NOMO-1 treated with DMSO at 0.1 percent for 48 hours (cell line): ENCODE results near the gene OR2V2.
"Not testable (repeated sequence)": the region's sequence is repeated elsewhere in the genome, so short reads cannot be mapped to it uniquely, and the experiment has no call there.

ENCODE experiments used
- DNase-seq: peaks from one replicate; lab custom pipeline; 2025; ENCODE audit not compliant: unreplicated experiment; lab: John Stamatoyannopoulos, UW

The OR2V2 gene

DNA sequence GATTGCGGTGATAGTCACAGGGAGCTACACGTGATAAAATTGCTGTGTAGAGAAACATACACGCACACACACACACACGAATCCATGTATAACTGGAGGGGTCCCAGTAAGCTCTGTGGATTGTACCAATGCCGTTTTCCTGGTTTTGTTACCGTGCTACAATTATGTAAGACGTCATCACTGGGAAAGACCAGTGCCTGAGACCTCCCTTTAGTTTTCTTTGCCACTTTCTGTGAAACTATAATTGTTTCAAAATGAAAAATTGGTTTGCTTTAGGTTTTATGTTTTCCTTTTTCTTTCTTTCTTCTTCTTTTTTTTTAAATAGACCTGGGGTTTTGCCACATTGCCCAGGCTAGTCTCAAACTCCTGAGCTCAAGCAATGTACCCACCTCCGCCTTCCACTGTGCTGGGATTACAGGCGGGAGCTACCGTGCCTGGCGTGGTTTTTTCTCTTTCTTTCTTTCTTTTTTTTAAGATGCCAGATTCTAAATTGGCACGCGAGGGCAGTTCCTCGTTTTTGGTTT, 21.3 kb downstream of the OR2V2 start:
- DNase-seq = no peak

DNA sequence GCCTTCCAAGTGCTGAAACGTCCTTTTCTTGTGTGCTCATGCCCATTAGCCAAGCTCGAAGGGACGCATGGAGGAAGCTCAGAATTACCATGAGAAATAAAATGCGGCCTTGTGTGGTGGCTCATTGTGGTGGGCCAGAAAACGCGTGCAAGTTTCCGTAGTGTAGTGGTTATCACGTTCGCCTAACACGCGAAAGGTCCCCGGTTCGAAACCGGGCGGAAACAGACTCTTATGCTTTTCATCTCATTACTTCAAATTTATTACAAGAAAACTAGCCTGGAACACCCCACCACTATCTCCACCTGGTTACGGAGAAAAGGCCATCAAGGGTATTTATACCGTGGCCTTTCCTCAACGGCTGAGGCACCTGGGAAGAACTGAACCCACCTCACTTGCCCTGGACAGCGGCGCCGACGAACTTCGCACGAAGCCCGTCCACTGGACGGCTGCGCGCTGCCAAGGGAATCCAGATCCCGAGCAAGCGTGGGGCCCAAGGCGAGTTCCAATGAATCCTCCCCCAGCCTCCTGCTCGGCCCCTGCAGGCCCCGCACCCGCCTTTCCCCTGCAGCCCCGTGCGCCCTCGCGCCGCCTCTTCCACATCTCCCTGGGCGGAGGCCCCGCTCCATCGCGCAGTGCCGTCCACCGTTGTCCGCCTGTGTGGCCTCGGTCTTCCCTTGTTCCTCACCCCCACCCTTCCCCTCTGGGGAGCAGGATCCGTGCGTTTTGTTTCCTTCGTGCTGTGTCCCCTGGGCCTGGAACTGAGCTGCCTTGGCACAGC, 22.3 kb downstream of the OR2V2 start:
- peak; percentile 25 for DNase-seq

DNA sequence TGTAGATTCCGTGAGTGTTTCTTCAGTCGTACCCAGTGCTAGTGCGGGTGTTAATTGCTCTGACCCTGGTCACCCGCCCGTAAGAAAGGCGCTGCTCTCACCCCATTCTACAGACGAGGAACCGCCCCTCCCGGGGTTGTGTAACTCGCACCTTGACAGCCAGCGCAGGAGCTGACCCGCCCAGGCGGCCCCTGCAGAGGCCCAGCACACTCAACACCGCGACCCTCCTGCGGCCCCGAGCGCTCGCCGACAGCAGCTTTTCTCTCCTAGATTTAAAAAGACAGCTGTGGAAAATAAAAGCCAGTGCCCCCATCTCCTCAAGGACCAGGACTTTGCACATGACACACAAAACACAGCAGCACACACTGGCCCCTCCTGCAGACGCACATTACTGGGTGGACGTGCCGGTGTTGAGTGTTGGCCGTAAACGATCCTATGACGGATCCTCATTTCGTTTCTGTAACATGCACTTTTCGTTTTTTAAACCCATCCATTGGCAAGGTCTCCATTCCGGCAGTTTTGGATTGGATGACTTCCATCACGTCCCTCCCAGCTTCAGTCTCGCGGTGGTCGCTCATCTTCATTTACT, 22.9 kb downstream of the OR2V2 start:
- no peak for DNase-seq

DNA sequence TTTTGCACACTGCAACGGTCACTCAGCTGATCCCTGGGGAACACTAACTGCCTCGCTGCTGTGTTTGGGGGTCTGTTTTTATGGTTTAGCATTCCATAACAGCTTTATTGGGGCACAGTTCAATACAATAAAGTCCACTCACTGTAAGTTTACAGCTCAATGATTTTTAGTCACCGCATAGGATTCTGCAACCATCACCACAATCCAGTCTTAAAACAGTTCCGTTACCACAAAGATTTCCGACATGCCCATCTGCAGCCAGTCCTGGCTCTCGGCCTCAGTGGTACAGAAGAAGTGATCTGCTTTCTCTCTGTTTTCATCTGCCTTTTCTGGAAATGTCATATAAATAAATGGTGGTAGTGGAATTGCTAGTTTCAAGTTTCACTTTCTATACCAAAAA, 23.6 kb downstream of the OR2V2 start:
- DNase-seq = no peak

DNA sequence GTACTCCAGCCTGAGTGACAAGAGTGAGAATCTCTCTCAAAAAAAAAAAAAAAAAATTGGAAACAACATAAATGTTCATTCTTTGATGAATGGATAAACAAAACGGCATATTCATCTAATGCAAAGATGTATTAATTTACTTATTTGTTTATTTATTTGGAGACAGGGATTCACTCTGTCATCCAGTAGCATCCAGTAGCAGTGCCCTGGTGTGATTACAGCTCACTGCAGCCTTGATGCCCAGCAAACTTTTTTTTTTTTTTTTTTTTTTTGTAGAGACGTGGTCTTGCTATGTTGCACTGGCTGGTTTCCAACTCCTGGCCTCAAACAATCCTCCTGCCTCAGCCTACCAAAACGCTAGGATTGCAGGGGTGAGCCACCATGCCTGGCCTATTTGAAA, 24.4 kb downstream of the OR2V2 start:
- no peak for DNase-seq

DNA sequence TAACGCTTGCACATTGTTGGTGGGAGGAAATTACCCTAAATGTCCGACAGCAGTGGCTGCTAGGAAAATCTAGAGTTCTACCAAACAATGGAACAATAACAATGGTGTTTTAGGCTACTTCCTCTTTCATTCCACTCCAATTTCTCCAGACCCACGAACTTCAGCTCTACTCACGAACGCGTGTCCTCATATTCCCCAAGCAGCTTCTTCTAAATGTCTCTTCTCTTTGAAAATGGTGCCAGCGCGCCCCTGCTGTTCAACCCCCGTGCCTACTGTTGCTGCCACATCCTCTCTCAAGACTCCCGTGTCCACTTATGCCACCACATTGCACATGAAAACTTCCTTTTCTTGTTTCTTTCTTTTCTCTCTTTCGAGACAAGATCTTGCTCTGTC, 25.6 kb downstream of the OR2V2 start:
- no peak for DNase-seq

DNA sequence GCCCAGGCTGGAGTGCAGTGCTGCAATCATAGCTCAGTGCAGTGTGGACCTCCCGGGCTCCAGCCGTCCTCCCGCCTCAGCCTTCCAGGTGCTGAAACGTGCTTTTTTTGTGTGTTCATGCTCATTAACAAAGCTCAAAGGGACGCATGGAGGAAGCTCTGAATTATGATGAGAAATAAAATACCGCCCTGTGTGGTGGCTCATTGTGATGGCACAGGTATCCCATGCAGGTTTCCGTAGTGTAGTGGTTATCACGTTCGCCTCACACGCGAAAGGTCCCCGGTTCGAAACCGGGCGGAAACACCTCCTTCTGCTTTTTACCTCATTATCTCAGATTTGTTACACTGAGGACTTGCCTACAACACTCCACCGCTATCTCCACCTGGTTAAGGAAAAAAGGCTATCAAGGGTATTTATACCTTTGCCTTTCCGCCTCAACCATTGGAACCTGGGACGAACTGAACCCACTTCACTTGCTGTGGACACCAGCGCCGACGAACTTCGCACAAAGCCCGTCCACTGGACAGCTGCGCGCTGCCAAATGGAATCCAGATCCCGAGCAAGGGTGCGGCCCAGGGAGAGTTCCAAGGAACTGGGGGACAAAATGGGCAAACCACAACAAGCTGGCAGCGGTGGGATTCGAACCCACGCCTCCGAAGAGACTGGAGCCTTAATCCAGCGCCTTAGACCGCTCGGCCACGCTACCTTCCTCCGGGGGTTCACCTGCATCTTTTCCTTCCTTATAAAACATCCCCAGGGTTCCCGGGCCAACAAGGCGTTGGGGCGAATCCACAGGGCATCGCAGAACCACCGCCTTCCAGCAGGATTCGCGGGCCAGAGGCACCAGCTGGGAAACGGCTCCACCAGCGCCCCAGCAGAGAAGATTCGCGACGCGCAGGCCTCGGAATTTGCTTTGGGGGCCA, 26.3 kb downstream of the OR2V2 start:
- DNase-seq = no peak

DNA sequence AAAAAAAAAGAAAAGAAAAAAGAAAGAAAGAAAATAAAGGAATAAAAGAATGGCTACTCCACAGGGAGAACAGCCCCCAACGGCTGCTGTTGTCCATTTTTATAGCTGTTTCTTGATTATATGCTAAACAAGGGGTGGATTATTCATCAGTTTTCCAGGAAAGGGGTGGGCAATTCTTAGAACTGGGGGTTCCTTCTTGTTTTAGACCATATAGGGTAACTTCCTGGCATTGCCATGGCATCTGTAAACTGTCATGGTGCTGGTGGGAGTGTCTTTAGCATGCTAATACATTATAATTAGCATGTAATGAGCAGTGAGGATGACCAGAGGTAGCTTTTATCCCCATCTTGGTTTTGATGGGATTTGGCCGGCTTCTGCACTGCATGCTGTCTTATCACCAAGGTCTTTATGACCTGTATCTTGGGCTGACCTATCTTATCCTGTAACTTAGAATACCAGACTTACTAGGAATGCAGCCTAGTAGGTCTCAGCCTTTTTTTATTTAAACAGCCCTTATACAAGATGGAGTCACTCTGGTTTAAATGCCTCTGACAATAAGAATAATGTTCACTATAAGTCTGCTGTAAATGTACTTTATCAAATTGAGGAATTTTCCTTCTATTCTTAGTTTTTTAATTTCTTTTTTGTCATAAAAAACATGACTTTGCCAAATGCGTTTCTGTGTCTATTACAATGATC, 29.0 kb downstream of the OR2V2 start:
- DNase-seq = no peak

DNA sequence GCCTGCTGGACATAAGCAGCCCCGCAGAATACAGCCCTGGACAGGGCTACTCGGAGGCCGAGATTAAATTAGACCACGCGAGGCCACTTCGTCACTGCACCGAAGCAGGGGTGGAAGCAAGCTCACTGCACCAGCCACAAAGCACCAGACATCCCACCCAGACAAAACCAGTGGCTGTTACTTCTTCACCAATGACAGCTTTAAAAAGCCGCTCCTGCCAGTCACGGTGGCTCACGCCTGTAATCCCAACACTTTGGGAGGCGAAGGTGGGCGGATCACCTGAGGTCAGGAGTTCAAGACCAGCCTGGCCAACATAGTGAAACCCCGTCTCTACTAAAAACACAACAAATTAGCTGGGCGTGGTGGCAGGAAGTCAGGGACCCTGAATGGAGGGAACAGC, 30.2 kb downstream of the OR2V2 start:
- not testable (repeated sequence) for DNase-seq

DNA sequence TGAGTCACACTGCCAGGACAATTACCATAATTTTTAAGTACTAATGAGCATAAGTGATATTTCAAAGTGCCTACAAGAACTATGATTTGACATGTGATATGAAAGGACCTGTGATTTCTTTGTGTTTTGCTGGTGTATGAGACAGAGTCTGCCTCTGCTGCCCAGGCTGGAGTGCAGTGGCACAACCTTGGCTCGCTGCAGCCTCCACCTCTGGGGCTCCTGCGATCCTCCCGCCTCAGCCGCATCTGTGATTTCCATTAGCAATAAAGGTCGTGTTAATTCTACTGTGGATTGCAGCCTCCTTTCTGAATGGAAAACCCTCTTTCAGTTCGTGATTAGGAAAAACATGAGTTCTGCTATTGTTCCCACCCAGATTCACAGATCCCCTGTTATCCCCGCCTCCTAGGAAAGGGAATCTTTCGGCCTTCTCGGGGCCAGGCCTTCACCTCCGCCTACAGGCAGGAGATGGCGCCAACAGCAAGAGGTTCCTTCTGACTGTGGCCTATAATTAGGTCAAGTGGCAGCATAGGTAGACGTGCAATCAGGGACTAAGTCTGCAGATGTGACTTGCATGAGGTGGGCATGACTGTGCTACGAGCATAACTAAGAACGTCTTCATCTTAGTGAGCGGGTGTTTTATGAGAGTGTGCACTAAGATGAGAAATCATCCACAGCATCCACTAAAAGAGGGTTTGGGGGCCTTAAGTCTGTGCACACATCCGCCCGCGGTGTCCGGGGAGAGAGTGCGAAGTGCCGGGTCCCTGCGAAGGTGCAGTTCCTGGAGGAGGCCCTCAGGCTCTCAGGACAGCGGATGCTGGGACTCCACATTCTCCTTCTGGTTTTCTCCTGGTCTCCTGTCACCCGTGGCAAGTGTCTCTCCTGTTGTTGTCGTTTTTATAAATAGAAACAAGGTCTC, 34.5 kb downstream of the OR2V2 start:
- no peak for DNase-seq

DNA sequence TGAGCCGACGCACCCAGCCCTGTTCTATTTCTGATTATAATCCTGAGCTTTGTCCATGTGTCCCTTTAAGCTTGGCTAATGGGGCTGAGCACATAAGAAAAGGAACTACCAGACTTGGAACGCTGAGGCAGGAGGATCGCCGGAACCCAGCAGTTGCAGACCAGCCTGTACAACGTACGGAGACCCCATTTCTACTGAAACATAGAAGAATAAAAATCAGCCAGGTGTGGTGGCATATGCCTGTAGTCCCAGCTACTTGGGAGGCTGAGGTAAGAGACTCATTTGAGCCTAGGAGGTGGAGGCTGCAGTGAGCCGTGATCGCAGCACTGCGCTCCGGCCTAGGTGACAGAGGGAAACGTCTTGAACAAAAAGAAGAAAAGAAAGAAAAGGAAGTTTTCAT, 35.3 kb downstream of the OR2V2 start:
- DNase-seq = no peak

DNA sequence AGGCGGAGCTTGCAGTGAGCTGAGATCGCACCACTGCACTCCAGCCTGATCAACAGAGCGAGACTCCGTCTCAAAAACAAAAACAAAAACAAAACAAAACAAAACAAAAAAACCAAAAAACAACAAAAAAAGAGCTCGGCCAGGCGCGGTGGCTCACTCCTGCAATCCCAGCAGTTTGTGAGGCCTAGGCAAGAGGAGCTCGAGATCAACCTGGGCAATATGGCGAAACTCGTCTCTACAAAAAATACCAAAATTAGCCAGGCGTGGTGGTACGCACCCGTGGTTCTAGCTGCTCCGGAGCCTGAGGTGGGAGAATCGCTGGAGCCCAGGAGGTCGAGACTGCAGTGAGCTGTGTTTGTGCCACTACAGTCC, 37.4 kb downstream of the OR2V2 start:
- DNase-seq = no peak

DNA sequence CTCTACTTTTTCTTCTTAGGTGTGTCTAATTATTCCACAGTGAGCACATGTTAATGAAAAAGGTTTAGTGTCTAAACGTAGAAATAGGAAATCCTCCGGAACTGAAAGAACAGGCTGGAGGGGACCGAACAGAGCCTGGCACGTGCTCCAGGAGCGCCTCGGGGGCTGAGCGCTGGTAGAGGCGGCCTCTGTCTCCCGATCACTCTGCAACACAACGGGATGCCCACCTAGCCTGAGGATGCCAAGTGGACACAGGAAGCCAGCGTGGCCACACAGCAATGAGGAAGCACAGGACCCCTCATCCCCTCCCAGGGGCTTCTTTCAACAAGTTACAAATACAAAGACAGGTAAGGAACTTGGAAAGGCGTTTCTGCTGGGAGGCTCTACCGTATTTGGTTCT, 38.2 kb downstream of the OR2V2 start:
- no peak for DNase-seq

DNA sequence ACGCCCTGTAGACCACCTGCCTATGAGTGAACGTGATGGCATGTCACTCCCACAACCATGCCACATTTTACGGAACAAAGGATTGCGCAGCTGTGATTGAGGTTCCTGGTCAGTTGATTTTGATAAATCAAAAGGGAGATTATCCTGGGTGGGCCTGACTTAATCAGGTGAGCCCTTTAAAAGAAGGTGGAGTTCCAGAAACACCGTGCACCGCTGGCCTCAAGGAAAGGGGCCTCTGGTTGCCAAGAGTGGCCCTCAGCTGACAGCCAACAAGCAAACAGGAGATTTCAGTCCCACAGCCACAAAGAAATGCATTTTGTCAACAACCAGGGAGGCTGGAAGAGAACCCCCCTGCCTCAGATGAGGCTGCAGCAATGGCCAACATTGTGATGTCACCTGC, 38.6 kb downstream of the OR2V2 start:
- no peak for DNase-seq

DNA sequence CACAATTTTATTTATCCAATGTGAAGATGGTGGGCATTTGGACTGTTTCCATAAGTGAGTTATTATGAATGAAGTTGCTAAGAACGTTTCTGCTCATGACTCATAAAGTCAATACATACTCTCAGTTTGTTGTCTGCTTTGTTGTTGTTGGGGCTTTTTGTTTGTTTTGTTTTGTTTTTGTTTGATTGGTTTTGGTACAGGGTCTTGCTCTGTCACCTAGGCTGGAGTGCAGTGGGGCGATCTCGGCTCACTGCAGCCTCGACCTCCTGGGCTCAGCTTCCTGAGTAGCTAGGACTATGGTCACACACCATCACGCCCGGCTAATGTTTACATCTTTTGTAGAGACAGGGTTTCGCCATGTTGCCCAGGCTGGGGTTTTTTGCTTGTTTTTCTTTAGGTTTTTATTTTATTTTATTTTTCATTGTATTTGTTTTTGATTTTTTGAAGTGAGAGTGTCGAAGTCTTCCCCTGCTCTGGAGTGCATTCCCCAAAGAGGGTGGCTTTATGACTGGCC, 39.7 kb downstream of the OR2V2 start:
- no peak for DNase-seq

DNA sequence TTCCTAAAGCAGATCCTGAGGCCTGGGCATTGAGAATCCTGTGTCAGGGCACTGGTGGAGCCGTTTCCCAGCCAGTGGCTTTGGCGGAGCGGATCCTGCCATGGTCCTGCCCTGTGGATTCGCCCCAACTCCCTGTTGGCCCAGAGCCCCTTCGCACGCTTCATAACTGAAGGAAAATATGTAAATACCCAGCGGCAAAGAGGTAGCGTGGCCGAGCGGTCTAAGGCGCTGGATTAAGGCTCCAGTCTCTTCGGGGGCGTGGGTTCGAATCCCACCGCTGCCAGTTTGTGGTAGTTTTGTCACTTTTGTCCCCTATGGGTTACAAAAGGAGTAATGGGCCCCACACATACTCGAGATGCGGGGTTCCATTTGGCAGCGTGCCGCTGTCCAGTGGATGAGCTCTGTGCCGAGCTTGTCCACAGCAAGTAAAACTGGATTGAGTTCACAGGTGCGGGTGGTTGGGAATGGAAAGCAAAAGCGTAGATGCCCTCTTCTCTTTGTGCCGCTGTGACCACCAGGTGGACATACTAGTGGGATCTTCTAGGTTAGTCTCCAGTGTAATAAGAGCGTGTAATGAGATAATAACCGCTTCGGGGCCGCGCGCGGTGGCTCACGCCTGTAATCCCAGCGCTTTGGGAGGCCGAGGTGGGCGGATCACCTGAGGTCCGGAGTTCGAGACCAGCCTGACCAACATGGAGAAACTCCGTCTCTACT, 40.3 kb downstream of the OR2V2 start:
- no peak for DNase-seq

DNA sequence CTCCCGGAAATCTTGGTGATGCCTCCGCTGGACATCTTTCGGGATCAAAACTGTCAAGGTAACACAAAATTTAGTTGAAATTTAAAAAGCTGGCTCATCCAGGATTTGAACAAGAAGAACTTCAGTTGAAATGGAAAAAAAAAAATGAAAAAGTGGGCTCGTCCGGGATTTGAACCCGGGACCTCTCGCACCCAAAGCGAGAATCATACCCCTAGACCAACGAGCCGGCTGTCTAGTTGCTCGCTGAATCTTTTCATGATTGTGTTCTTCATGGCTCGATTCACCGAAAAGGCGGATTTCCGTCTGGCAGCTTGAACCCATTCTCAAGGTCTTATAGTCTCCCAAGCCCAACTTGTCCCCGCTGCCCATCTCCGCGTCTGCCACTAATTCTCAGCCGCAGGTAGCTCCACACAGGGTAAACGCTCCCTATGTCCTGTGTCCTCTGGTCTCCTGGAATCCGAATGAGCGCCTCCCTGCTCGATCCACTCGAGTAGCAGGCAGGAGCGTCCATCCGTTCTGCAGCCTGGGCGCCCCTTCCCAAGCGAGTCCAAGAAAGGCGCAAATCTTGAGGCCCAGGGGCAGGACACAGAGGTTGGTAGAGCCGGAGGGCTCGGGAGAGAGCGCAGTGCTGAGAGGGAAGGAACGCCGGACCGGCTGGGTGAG, 41.4 kb downstream of the OR2V2 start:
- no peak for DNase-seq

DNA sequence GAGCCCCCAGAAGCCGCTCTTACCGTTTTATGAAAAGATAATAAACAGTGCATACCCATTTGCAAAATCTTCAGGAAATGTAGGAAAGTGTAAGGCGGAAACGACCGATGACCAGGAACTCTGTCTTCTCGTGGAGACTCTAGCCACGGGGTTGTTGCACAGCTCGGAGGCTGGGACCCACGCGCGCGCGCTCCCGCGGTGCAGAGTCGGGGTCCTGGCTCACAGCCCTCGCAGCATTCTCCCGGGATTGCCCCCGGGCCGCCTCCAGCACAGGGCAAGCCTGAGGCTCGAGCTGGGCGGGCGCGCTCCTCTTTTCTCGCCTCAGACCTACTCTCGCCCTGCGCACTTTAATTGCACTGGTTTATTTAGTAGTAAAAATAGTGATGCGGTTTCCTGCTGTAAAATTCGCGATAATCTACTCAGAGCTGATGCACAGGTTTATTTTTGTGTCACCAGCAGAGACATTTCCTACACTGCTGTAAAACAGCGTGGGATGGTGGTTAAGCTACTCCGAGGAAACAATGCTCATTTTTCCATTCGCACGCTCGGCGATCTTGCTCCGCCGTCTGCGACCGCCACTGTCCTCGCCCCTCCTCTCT, 42.1 kb downstream of the OR2V2 start:
- DNase-seq = no peak
